Gastrocnemius medialis (tissue), 4 donors: ENCODE results near the gene LSAMP.

Source experiments
- POLR2A ChIP-seq, 2 donors: fragments of 450-650 bp; IDR thresholded peaks; one replicate each; pipeline ENCODE4 v1.6.1; 2017; ENCODE audit warnings: antibody characterized with exemption in 2 of 2, mild to moderate bottlenecking in 2 of 2, moderate library complexity in 2 of 2
- TF ChIP-seq, protein P1 (sequence below), 5 experiments: fragments of 450-650 bp in 3 of 5; fragments of 200-600 bp in 2 of 5; sonication (generic) in 2 of 5; IDR thresholded peaks in 4 of 5; conservative IDR thresholded peaks in 1 of 5; 1 replicate in 4 of 5; 2 replicates in 1 of 5; pipeline ENCODE4 v1.5.1; 2016 to 2019; ENCODE audit warnings: antibody characterized with exemption in 5 of 5, mild to moderate bottlenecking in 3 of 5, moderate library complexity in 3 of 5

DNA sequence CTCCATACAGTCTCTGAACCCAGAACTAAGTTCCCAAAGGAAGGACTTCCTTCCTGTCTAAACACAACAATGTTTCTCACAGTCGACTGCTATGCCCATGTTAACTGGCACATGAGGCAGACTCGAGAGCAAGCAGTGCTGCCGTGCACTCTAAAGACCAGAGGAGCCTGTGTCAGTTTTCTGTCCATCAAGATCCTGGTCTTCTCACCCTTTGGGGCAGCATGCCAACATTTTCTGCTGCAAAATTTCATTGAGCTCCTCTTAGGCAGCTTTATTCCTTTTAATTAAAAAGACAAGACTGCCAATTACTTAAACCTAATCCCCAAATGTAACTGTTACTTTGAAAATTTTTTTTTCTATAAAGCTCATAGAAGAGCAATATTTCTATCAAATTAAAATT is 616.9 kb downstream of the LSAMP start:
- TF ChIP-seq, protein P1, sequence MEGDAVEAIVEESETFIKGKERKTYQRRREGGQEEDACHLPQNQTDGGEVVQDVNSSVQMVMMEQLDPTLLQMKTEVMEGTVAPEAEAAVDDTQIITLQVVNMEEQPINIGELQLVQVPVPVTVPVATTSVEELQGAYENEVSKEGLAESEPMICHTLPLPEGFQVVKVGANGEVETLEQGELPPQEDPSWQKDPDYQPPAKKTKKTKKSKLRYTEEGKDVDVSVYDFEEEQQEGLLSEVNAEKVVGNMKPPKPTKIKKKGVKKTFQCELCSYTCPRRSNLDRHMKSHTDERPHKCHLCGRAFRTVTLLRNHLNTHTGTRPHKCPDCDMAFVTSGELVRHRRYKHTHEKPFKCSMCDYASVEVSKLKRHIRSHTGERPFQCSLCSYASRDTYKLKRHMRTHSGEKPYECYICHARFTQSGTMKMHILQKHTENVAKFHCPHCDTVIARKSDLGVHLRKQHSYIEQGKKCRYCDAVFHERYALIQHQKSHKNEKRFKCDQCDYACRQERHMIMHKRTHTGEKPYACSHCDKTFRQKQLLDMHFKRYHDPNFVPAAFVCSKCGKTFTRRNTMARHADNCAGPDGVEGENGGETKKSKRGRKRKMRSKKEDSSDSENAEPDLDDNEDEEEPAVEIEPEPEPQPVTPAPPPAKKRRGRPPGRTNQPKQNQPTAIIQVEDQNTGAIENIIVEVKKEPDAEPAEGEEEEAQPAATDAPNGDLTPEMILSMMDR (IDR thresholded peaks at IDR 0.05 in 4 of 5, conservative IDR thresholded peaks at IDR 0.05 in 1 of 5): no peak
- no peak for TF ChIP-seq POLR2A (IDR thresholded peaks at IDR 0.05)
